HG03045 (cell line): ENCODE measurements around the gene ZBTB48.
"Not testable (repeated sequence)": the region's sequence is repeated elsewhere in the genome, so short reads cannot be mapped to it uniquely, and the experiment has no call there.

ENCODE experiments used
- ATAC-seq: cut with Tn5 transposase; IDR thresholded peaks from one replicate; pipeline ENCODE4 v1.9.1; 2021; ENCODE audit warnings: mild to moderate bottlenecking, moderate library complexity; ENCODE audit not compliant: unreplicated experiment

ZBTB48 gene

DNA sequence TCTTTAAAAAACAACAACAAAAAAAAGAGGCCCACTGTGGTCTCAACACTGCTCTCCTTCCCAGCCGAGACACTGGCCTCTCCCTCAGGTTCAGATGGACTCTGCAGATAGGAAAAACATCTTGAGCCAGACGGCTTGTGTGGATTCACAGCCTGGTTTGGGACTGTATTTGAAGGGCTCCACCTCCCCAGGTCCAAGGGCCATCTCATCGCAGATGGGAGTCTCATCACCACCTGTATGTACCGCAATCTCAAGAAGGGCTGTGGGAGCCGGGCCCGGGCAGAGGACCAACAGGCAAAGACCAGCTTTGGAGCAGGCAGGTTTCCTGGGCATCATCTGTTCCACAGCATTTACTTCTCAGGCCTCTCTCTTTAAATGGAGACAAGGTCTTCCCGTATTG, 10.3 kb downstream of the ZBTB48 start:
- no peak for ATAC-seq

DNA sequence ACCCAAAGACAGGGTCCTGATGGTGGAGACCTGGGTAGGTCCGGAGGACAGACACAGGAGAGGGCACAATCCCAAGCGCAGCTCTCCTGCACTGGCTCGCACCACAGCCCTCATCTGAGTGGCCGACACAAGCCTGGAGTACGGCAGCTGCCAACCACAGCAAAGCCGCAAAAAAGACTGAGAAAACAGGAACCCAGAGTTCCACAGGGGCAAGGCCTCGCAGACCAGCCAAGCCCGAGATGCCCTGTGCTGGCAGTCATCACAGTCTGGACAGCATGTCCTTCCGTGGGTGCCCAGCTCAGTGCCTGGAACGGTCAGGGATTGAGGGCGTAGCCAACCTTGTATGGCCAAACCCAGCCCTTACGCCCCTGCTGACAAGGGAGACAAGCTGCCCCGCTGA, 11.4 kb downstream of the ZBTB48 start:
- ATAC-seq: no peak

DNA sequence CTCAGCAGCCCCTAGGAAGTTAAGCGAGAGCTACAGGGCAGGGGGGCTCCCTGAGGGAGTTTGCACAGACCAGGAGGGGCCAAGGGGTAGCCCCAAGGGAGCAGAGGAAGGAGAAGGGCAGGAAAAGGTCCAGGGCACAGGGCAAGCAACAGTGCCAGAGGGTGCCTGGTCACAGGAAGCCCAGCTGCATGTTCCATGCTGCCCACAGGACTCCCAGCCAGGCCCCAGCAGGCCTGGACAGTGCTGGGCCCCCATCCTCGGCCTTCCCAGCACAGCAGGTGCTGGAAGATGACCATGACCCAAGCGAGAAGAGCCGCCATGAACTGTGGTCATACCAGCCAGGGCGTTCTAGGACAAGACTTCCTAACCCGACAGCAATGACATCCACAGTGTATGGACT, 11.8 kb downstream of the ZBTB48 start:
- no peak for ATAC-seq

DNA sequence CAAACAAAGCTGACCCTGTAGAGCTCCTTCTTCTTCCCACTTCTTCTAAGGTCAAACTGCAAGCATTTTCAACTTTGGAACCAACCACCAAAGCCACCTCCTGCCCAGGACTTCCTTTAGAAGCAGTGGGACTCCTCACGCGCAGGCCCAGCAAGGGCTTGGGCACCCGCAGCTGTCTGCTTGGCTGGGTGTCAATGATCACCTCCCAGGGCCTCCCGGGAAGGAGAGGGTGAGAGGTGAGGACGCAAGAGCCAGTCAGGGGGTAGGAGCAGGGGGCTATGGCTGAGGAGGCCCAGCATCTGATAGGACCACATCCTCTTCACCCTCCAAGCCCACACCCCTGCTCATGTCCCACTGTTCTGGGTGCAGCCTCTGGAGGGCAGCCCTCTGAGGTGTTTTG, 12.6 kb downstream of the ZBTB48 start:
- ATAC-seq: no peak

DNA sequence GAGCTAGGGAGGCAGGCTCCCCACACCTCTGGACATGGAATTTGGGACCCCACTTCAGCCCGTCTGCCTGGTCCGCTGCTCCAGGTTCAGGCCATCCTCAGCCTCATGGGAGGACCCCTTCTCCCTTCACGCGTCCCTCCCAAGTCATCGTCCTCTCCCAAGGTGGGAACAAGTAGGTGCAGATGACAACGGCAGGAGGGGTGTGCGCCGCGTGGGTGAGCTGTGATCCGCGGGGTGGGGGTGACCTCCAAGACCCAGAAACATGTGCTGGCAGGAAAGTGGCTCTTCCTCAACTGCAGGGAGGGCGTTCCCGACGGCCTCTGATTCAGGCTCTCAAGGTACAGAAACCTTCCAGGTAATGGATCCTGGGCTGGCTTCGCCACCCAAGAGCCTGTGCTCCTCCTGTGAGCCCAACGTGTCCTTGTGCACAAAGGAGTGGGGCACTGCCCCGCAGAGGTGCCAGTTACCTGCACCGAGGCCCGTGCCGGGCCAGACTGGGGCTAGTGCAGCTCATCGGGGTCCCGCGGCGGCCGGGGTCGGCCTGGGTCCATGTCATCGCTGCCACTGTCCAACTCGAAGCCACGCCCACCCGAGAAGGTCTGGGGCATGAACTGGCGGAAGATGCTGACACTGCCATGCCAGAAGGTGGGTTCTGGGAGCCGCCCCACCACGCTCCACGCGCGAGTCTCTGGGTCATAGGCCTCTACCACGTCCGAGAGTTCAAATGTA, 13.2 kb downstream of the ZBTB48 start:
- ATAC-seq: no peak

DNA sequence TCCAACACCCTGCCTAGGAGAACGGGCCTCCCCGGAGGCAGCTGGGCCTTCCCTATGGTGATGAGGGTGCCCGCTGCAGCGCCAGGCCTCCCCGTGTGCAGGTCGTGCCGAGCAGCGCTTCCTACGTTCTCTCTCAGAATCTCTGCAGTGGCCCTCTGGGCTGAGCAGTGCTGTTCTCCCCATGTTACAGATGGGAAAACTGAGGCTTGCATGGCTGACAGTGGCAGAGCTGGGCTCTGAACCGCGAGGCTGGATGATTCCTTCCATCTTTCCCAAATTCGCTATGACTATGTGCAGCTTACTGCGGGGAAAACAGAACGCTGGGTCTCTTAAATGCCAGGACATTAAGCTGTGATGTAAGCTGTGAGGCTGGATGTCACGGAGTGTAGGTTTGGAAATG, 14.0 kb downstream of the ZBTB48 start:
- no peak for ATAC-seq

DNA sequence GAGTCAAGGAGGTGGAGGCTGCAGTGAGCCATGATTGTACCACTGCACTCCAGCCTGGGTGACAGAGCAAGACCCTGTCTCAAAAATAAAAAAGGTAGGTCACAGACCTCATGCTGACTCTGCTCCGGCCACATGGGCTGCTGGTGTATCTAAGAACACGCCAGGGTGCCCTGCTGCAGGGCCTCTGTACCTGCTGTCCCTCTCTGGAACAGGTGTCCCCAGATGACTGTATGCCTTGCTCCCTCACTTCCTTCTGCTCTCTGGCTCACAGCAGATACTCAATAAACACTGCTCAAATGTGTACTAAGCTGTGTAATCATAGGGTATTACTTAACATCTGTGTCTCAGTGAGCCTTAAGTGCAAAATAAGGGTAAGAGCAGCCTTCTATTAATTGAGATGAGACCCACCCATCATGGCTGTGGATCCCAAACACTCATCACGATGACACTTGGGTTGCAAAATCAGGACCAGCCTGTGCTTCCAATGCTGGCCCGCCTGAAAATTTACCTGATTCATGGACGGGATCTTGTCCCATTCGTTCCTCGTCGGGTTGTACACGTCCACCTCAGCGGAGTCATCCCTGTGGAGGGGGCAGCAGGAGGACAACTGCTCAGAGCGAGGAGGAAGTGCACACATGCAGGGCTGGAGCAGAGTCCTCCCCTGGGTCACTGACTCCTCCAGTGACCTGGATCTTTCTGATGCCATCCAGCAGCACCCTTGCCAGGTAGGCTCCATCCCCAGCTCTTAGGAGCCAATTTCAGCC, 15.4 kb downstream of the ZBTB48 start:
- ATAC-seq: no peak

DNA sequence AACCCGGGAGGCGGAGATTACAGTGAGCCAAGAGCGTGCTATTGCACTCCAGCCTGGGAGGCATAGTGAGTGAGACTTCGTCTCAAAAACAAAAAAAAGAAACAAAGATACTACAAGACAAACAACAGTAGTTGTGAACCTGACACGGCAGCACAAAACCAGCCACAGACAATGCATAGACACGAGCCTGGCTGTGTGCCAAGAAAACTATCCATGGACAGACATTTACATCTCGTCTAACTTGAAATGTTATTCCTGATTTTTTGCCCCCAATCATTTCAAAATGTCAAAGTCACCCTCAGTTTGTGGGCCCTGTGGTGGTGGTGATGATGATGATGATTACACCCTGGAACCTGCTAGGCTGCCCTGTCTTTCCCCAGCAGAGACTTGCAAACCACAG, 16.6 kb downstream of the ZBTB48 start:
- ATAC-seq: no peak

DNA sequence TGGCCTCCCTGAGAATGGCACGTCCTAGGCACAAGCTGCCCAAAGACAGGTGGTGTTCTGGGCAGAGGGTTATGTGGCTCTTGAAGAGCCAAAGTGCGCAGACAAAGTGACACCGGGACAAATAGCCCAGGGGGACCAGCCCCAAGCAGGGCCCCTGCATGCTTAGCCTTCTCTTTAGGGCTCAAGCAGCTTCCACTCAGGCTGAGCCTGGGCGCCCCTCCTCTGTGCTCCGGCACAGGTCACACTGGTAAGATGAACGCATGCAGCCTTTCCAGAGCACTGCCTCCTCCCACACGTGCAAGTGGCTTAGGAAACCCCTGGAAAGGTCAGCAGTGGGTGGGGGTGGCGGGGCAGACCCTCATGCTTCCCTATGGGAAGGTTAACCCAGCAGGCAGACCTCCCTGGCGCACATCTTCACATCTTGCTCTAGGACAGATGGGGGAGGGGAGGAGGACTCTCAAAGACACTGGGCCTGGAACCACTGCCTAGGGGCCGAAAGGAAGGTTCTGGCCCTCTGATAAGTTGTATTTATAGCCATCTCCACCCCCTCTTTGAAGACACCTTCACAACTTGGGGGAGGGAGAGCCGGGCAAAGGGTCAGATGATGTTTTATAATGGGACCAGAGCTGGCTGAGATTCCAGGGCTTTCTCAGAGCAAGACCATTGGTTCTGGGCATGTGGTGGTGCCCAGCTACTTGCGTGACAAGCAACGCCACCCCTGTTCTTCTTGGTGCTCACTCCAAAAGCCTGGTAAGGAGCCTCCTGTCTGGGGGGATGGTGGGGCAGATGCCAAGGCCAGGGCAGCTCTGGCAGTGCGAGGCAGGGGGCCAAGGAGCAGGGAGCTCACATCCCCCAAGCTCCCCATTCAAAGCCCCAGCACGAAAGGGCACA, 17.3 kb downstream of the ZBTB48 start:
- ATAC-seq: no peak

DNA sequence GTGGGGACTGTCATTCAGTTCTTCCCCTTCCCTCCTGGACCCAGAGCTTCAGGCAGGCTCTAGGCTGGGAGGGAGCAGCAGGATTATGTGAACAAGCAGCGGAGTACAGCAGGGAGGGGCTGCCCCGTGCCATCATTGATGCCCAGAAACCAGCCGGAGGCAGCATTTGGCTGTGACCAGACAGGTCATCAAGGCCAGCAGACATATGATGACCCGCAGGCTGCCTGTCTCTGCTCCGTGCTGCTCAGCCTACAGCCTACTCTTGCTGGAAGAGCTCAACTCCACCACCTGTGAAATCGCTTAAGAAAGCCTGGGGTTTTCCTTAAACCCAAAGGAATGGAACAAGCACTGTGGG, 18.0 kb downstream of the ZBTB48 start:
- ATAC-seq: no peak

DNA sequence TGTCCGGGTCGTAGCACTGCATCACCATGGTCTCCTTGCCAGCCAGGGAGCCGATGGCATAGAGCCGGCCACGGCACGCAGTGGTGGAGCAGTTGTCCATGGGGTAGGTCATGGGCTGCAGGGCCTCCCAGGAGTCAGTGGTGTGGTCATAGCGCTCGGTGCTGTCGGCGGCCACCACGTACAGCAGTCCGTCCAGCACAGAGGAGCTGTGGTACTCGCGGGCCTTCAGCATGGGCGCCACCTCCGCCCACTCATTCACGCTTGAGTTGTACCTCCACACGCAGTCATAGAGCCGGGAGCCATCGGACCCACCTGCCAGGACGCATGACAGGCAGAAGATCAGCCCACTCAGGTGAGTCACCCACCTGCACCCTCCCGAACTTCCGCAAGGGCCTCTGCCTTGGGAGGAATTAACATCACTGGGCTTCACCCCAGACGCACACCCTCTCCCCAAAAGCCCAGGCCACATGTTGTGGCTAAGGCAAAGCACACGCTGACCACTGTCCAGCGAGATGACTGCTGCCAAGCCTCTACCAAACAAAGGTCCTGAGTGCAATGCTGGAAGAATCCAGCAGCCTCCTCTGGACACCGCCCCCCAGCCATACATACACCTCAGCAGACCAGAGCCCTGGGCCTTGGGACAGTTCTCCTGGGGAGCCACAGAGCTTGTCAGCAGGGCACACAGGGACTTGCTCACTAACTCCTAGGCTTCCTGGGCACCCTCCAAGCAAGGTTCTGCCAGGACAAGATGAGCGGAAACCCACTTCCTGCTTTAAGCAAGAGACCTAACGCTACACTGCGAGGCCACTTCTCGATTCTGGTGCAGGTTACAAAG, 19.6 kb downstream of the ZBTB48 start:
- ATAC-seq: no peak

DNA sequence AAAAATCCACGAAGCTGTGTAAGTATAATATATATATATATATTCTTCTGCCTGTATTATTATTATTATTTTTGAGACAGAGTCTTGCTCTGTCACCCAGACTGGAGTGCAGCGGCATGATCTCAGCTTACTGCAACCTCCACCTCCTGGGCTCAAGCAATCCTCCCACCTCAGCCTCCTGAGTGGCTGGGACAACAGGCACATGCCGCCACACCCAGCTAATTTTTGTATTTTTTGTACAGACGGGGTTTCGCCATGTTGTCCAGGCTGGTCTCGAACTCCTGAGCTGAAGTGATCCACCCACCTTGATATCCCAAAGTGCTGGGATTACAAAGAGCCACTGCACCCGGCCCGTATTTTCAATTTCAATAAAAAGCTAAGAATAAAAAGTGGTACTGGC, 20.2 kb downstream of the ZBTB48 start:
- not testable (repeated sequence) for ATAC-seq

DNA sequence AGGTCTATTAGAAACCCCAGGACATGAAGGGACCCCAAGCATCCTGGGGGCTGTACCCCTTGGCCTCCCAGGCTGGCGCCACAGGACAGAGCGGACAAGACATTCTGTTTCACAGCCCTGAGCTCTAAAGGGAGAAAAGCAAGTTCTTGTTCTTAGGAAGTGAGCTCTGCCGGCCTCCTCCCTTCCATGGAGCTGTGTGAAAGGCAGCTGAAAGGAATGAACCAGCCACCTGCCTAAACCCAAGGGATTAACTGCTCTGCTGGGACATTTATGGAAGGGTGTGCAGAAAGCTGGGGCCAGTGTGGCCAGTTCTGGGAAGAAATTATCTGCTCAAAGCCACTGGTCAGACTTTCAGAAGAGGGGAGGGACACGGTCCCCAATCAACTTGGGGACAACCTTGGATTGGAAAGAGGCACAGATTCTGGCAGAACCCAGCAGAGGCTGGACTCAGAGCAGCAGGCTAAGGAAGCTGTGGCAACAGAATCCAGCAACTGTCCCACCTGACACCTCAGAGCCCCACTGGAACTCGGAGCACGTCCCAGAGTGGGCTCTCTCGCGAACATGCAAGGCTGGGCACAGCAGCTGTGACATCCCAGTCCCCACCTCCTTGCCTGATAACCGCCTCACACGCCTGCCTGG, 20.7 kb downstream of the ZBTB48 start:
- ATAC-seq: no peak

DNA sequence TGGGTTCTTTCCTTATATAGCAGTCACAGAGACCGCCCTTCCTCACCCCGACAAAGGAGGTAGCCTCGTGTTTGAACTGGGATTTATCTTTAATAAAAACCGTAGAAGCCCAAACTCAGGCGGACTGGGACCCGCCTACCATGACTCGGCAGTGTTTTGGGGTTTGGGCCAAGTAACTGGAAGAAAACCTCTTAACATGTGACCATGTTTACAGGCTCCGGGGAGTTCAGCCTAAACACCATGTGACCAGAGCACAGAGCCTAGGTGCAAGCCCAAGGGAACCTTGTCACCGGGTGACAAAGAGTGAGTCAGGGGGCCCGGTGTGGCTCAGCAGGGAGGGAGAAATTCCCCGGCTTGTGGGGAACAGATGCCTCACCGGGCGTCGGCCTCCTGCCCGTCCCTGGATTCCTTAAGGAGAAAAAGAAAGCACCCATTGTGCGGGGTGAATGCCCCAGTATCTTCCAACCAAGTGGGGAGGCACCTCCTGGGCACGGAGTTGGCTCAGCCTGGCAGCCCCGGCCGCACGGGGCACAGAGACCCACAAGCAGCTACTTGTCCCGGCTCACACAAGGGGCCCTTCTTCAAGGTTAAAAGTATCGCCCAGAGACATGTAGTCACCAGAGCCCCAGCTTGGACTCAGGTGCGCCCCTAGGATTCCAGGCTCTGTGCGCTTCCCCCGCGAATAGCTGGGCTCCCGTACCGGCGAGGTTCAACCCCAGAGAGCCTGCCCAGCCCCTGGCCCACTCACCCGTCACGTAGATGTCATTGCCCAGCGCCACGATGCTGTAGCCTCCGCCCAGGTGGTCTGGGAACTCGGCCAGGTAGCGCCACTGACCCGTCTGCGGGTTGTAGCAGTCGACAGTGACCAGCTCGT, 21.5 kb downstream of the ZBTB48 start:
- ATAC-seq: peak; percentile 25

DNA sequence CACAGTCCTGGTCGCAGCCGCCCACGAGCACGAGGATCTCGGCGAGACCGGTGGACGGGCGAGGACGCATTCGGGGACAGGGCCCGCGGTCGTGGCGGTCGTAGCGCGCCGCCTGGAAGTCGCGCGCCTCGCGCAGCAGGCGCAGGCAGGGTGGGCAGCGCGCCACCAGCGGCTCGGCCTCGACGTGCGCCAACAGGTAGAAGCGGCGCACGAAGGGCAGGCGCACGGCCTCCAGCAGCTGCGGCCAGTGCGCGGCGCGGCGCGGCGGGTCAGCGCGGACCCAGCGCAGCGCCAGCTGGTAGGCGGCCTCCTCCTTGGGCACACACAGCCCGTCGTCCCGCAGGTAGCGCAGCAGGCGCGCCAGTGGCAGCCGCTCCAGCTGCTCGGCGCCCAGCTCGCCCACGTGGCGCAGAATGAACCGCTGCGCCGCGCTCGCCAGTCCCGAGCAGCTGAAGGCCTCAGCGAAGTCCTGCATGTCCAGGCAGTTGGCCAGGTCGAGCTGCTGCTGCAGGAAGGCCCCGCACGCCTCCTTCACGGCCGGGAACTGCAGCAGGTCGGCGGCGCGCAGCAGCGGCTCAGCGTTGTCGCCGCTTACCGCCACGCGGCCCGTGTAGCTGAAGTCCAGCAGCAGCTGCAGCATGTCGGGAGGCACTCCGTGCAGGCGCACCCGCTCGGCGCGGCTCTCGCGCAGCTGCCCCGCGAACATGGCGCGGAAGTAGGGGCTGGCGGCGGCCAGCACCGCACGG, 22.3 kb downstream of the ZBTB48 start:
- peak; percentile 13 for ATAC-seq

DNA sequence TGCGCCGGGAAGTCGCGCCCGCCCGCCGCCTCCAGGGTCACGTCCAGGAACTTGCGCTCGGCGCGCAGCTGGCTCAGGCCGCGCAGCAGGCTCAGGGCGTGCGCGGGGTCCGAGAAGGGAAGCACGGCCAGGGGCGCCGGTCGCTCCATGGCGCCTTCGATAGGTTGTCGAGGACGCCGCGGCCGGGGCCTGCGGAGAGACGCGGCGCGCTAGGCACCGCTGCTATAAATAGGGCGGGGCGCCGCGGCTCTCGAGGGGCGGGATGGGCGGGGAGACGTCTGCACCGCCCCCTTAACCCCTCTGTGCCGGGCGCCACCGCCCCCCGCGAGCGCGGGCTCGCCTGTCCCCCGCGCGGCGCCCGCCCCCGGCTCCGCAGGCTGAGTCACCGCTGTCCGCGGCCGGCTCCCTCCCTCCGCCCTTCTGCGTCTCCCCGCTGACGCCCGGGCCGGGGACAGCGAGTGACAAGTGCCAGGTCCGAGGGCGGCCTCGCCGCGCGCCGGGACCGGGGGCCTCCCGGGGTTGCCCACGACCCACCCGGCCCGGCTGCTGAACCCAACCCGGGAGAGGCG, 23.0 kb downstream of the ZBTB48 start, which contains the start of gene KLHL21:
KLHL21 (minus strand) TSS at position 201 of the 569 bp plus-strand sequence; CDS start at position 149, 52 bp downstream.
- peak; percentile 58 for ATAC-seq

DNA sequence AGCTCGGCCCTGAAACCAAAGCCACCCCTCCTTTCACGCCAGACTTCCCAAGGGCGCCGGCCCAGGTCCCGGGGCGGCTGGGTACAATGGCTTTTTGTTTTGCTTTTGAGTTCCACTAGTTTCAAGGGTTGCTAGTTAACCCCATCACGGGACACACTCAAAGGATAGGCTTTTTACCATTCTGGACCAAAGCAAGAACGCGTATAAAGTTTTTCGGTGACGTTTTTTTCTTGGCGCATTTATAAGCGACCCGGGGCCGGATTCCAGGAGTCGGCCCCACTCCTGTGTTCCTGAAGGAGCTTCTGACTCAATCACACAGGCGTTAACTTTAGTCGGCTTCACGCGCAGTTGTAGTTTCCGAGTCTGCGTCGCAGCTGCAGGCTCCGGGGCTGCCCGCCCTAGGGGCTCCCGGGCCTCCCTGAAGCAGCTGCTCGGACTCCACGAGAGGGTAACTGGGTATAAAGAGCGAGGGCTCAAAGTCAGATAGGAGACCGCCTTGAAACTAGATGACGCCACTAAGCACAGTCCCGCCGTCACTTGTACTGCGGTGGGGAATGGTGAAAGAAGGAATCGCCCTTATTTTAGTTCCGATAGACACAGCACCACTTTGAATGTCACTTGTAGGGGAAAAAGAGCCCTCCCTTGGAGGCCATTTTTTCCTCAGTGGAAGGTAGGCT, 23.6 kb downstream of the ZBTB48 start:
- ATAC-seq: peak; percentile 21
